ENCODE results near the gene SPC25.

Gene SPC25

GRCh38 chr2:168835969-168836368 is 54.3 kb downstream of the SPC25 start:
- no peak for ATAC-seq

- ATAC-seq: no peak
Measured at GRCh38 chr2:168831662-168832061, 58.6 kb downstream of the SPC25 start.

- no peak for ATAC-seq
Measured at GRCh38 chr2:168830958-168831357, 59.3 kb downstream of the SPC25 start.

GRCh38 chr2:168825126-168825525 is 65.1 kb downstream of the SPC25 start:
- no peak for ATAC-seq

- ATAC-seq: no peak
Measured at GRCh38 chr2:168821992-168822391, 68.2 kb downstream of the SPC25 start.

GRCh38 chr2:168821577-168821976 is 68.7 kb downstream of the SPC25 start:
- no peak for ATAC-seq

Measured in activated CD4-positive, CD25-positive, alpha-beta regulatory T cell treated with anti-CD3 and anti-CD28 coated beads, Interleukin-2, amount 50 U/mL, for 24 hours (primary cell).